GM13977 (cell line): ENCODE data around the gene SLC6A9.

ENCODE experiments used
- DNase-seq: peaks from one replicate; pipeline ENCODE4 v3.0.0; 2012; ENCODE audit warnings: low spot score
- in situ Hi-C: fragments of 300-500 bp; cut with MboI; formaldehyde crosslinking; loops from one replicate; pipeline ENCODE4 v1.12.0; 2022; ENCODE audit warnings: low sequenced_read_pairs, low pct_unique_long_range_greater_than_20kb, mixed read lengths, inconsistent platforms; ENCODE audit not compliant: unreplicated experiment
- TF ChIP-seq, protein P1 (sequence below): IDR thresholded peaks from 2 replicates; pipeline ENCODE4 v1.5.1; 2012; ENCODE audit warnings: mild to moderate bottlenecking, control low read depth; ENCODE audit not compliant: insufficient read depth; ENCODE audit errors: extremely low read depth, missing control alignments

Gene SLC6A9

DNA sequence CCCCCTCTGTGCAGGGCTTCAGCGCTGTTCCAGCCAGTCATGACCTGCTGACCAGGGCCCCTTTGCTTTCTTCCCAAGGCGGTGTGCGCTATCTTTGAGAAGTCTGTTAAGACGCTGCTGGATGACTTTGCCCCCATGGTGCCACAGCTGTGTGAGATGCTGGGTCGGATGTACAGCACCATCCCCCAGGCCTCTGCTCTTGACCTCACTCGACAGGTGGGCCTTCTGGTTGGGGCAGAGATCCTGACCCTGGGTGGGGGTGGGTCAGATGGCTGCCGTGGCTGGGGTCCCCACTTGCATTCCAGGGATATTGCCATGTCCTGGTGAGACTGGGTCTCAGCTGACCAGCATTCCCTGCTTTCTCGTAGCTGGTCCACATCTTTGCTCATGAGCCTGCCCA is 70.5 kb downstream of the SLC6A9 start:
- DNase-seq: no peak
- in situ Hi-C loops: no loop called here
- TF ChIP-seq, protein P1, sequence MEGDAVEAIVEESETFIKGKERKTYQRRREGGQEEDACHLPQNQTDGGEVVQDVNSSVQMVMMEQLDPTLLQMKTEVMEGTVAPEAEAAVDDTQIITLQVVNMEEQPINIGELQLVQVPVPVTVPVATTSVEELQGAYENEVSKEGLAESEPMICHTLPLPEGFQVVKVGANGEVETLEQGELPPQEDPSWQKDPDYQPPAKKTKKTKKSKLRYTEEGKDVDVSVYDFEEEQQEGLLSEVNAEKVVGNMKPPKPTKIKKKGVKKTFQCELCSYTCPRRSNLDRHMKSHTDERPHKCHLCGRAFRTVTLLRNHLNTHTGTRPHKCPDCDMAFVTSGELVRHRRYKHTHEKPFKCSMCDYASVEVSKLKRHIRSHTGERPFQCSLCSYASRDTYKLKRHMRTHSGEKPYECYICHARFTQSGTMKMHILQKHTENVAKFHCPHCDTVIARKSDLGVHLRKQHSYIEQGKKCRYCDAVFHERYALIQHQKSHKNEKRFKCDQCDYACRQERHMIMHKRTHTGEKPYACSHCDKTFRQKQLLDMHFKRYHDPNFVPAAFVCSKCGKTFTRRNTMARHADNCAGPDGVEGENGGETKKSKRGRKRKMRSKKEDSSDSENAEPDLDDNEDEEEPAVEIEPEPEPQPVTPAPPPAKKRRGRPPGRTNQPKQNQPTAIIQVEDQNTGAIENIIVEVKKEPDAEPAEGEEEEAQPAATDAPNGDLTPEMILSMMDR: no peak

DNA sequence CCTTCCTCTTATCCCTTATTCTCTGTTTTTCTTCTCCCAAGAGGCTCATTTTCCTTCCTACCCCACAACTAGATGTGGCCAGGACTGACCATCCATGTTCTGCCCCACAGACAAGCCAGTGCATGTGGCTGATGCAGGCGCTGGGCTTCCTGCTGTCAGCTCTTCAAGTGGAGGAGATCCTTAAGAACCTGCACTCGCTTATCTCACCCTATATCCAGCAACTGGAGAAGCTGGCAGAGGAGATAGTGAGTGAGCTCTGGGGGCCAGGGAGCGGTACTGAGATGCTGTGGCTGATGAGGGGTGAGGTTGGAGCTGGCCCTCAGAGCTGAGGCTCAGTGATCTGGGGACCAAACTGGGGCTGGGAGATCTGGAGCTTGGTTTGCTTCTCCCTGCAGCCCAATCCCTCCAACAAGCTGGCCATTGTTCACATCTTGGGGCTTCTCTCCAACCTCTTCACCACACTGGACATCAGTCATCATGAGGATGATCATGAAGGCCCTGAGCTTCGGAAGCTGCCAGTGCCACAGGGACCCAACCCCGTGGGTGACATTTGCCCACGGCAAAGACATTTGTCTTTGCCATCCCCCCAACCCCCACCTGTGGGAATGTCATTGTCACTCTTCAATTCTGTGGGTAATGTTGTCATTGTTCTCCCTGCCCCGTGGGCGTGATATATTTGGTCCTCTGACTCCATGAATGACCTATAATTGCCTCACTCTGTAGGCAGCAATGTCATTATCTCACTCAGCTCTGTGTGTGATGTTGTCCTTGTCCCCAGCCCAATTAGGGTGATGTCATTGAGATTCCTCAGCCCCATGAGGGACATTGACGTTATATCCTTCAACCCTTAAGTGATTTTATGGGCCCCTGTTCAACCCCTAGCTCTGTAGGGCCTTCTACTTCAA is 72.7 kb downstream of the SLC6A9 start:
- no peak for DNase-seq
- in situ Hi-C loops: no loop called here
- TF ChIP-seq, protein P1: no peak

DNA sequence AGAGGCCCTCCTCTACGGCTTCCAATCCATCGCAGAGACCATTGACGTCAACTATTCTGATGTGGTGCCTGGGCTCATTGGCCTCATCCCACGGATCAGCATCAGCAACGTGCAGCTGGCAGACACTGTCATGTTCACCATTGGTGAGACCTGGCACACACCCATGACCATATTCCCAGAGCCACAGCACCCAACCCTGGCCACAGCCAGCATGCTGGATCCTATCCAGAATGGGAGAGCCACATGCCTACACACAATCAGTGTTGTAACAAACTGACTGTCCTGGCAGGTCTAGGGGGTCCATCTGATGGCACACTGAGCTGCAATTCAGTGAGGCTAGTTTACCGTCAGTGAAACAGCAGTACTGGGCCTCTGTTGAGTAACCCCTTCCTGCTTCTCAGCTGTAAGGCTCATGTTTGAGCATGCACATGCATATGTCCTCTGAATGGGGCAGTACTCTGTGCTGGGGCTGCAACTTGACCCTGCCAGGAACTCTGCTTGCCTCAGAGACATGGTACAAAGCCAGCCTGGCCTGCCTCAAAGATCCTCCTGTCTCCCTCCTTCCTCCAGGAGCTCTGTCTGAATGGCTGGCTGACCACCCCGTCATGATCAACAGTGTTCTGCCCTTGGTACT is 73.7 kb downstream of the SLC6A9 start:
- in situ Hi-C loops: no loop called here
- DNase-seq: no peak
- TF ChIP-seq, protein P1: no peak

DNA sequence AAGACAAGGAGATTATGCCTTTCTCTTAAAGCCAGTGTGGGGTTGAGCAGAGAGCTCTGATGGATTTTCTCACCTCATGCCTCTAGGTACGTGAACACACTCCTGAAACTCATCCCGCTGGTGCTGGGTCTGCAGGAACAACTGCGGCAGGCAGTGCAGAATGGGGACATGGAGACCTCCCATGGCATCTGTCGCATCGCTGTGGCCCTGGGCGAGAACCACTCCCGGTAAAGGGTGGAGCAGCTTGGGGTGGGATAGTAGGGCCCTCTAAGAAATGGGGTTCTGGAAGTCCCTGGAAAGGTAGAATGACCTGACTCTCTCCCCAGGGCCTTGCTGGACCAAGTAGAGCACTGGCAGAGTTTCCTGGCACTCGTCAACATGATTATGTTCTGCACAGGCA is 75.0 kb downstream of the SLC6A9 start:
- TF ChIP-seq, protein P1: no peak
- DNase-seq: no peak
- in situ Hi-C loops: no loop called here

DNA sequence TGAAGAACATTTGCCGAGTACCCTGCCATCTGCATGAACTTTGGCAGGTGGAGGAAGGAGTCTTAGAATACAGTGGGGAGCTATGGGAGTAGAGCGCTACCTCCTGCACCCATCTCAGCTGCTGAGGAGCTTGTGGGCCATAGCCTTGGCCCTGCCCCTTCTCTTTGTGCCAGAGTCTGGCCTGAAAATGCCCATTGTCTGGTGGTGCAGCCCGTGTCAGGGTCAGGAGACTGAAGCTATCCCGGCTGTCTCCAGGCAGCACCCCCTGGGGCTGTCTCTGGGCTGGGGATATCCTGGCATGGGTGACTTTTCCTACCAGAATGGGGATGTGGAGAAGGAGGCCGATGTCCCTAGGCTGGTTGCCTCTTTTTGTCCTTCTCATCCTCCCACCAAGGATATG is 77.2 kb downstream of the SLC6A9 start:
- TF ChIP-seq, protein P1: no peak
- no peak for DNase-seq
- in situ Hi-C loops: no loop called here

DNA sequence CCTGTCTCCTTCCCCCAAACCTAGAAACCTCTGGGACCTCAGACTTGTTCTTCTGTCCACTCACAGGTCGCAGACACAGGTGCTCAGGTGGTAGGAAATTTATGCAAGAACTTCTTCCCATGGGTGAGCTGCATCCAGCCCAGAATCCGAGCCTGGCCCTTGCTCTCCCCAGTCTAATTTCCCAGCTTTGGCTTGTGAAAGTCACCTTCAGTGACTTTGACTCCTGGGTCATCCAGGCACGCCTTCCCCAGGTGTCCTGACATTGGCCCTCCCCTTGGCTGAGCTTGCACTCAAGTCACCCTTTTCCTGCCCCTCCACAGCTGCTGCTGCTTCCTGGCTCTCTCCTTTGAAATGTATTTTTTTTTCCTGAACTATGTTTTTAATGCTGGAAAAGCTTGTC is 77.9 kb downstream of the SLC6A9 start:
- DNase-seq: no peak
- TF ChIP-seq, protein P1: no peak
- in situ Hi-C loops: no loop called here
